ENCODE results near the gene ADARB2. TPM values are rescaled to one million over a fixed set of nuclear protein-coding genes. Genes with fewer than 3 reads are reported as not detected.

The ADARB2 gene
- total RNA-seq, 3 donors from 2014 or later (not counting 1 experiment from before 2014, with no cell fraction given), result 0.27 to 0.78 (median 0.40) TPM

DNA sequence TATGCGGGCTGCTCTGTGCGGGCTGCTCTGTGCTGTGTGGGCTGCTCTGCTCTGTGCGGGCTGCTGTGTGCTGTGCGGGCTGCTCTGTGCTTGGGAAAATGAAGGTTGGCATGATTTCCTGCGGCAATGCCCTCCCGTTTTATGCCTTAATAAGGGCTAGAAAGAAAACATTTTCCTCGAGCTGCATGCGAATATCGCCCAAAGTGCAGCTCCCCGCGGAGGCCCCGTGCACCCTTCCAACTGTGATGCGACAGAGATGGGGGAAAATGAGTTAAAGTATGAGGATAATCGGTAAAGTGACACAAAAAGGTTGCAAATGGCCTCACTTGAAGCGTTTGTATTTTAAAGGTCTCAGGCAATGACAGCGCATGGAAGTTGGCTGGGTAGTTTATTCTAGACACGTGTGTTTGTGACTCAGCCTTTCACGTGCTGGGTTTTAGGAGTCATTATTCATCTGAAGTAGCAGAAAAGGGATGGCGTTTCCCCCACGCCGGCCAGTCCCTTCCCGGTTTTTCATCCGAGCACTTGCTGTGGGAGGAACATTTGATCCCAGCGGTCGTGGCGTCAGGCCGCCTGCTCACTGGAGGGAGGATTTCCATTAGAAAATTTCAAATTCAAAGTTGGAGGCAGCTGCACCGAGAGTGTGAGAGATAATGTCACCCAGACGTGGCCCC lies 220.7 kb downstream of the ADARB2 start:
- no peaks in the 10 kb centered on the region for H3K4me1 Mint-ChIP-seq
- no peak overlapping the region for H3K27ac ChIP-seq (ENCODE audit: low read length)
- no peaks in the 10 kb centered on the region for H3K27me3 ChIP-seq (ENCODE audit: control insufficient read depth, insufficient read depth, low read length)
- TF ChIP-seq, protein P1, sequence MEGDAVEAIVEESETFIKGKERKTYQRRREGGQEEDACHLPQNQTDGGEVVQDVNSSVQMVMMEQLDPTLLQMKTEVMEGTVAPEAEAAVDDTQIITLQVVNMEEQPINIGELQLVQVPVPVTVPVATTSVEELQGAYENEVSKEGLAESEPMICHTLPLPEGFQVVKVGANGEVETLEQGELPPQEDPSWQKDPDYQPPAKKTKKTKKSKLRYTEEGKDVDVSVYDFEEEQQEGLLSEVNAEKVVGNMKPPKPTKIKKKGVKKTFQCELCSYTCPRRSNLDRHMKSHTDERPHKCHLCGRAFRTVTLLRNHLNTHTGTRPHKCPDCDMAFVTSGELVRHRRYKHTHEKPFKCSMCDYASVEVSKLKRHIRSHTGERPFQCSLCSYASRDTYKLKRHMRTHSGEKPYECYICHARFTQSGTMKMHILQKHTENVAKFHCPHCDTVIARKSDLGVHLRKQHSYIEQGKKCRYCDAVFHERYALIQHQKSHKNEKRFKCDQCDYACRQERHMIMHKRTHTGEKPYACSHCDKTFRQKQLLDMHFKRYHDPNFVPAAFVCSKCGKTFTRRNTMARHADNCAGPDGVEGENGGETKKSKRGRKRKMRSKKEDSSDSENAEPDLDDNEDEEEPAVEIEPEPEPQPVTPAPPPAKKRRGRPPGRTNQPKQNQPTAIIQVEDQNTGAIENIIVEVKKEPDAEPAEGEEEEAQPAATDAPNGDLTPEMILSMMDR (IDR thresholded peaks at IDR 0.05), result no peak
- intact Hi-C loops (cut with micrococcal nuclease), result no loop called here
- no peaks in the 10 kb centered on the region for H3K9me3 ChIP-seq (ENCODE audit: control insufficient read depth, insufficient read depth, low read length)
- no peak overlapping the region for H3K4me3 Mint-ChIP-seq
- no peak overlapping the region for H3K27ac Mint-ChIP-seq
- WGBS (ENCODE audit: insufficient coverage), result 83% methylated on average over 29 of the region's 29 CpGs
- H3K36me3 ChIP-seq (ENCODE audit: control insufficient read depth, insufficient read depth, low read length), result no peaks in the 10 kb centered on the region
- H3K36me3 Mint-ChIP-seq, result no peaks in the 10 kb centered on the region
- no peak for ATAC-seq
- no peaks in the 10 kb centered on the region for H3K9me3 Mint-ChIP-seq
- H3K4me3 ChIP-seq (ENCODE audit: low read length), result no peak overlapping the region
- no peaks in the 10 kb centered on the region for H3K4me1 ChIP-seq (ENCODE audit: control insufficient read depth, insufficient read depth, low read length)
- no peak for DNase-seq
- H3K27me3 Mint-ChIP-seq (ENCODE audit: low read depth in 2 of 2), result peaks cover 0 to 4% of the 10 kb centered on the region in 2 donors

DNA sequence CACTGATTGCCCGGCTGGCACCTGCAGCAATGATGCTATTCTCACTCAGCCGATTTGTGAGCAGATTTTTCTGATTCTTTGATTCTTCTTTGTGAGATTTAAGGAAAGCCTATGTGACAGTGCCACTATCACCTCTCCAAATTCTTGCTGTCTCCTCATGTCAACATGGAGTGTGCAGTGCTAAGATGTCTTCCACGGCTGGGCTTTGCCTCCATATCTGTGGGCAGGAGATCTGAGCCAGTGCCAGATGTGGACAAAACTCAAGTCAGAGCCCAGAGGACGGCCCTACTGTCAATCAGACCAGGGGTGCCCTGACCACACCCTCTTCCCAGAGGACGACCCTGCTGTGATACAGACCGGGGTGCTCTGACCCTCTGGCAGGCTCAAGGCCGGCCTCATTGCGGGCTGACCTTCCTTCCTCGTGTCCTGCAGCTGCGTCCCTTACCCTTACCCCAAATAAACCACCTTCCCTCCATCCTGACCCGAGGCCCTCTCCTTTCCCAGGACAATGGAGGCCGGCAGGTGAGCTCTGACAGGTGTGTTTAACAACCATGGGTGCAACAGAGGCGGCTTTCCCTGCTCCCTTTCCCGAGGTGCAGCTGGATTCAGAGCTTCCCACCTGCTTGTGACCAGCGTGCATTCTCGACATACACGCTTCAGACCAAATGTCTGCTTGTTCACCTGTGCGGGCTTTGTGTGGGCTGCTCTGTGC lies 221.4 kb downstream of the ADARB2 start:
- intact Hi-C loops (cut with micrococcal nuclease), result no loop called here
- no peak overlapping the region for H3K27ac ChIP-seq (ENCODE audit: low read length)
- Mint-ChIP-seq H3K4me1 (no peaks in the 10 kb centered on the region), H3K27me3 (ENCODE audit: low read depth in 2 of 2) (peaks cover 0 to 4% of the 10 kb centered on the region in 2 donors), H3K4me3 (no peak overlapping the region), H3K9me3 (peaks cover 0 to 2% of the 10 kb centered on the region in 2 donors), H3K36me3 (no peaks in the 10 kb centered on the region), H3K27ac (no peak overlapping the region)
- H3K36me3 ChIP-seq (ENCODE audit: control insufficient read depth, insufficient read depth, low read length), result no peaks in the 10 kb centered on the region
- no peaks in the 10 kb centered on the region for H3K4me1 ChIP-seq (ENCODE audit: control insufficient read depth, insufficient read depth, low read length)
- no peaks in the 10 kb centered on the region for H3K27me3 ChIP-seq (ENCODE audit: control insufficient read depth, insufficient read depth, low read length)
- no peak overlapping the region for H3K4me3 ChIP-seq (ENCODE audit: low read length)
- ATAC-seq (no peak), DNase-seq (no peak)
- TF ChIP-seq, protein P1 (IDR thresholded peaks at IDR 0.05), result no peak
- H3K9me3 ChIP-seq (ENCODE audit: control insufficient read depth, insufficient read depth, low read length), result no peaks in the 10 kb centered on the region
- WGBS (ENCODE audit: insufficient coverage), result 83% methylated on average over 18 of the region's 18 CpGs

DNA sequence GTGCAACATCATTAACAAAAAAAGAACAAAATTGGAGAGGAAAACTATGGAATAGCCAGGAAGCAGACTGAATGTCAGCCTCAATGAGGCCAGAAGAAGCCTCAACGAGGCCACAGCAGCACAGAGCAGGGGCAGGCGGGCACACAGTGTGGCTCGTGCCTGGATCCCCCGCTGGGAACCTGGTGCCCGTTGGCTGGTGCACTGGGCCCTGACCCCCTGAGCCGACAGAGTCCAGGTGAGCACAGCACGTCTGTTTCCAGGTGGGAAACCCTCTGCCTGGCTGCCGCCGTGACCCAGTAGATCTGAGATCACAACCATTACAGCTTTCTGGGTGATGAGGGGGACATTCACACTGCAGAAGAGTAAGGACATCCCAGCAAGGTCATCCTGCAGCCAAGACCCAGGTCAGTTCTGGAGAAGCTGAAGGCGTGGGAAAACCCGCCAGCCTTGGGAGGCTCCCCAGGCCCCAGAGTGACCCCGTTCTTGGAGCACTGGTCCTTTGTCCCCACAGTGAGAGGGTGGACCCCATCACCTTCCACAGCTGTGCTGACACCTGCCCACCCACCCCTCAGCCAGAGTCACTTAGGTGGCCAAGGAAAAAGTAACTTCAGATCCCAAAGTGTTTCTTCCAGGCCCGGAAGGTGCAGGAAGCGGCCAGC lies 222.1 kb downstream of the ADARB2 start:
- no peak overlapping the region for H3K4me3 Mint-ChIP-seq

More for the DNA sequence above, 222.1 kb downstream of the ADARB2 start:
- no peak for DNase-seq
- intact Hi-C loops (cut with micrococcal nuclease), result no loop called here
- Mint-ChIP-seq H3K27ac (no peak overlapping the region), H3K9me3 (peaks cover 0 to 2% of the 10 kb centered on the region in 2 donors), H3K36me3 (no peaks in the 10 kb centered on the region), H3K4me1 (no peaks in the 10 kb centered on the region), H3K27me3 (ENCODE audit: low read depth in 2 of 2) (peaks cover 0 to 4% of the 10 kb centered on the region in 2 donors)
- Histone ChIP-seq H3K4me3 (ENCODE audit: low read length) (no peak overlapping the region), H3K9me3 (ENCODE audit: control insufficient read depth, insufficient read depth, low read length) (no peaks in the 10 kb centered on the region), H3K27ac (ENCODE audit: low read length) (no peak overlapping the region), H3K27me3 (ENCODE audit: control insufficient read depth, insufficient read depth, low read length) (no peaks in the 10 kb centered on the region), H3K4me1 (ENCODE audit: control insufficient read depth, insufficient read depth, low read length) (no peaks in the 10 kb centered on the region), H3K36me3 (ENCODE audit: control insufficient read depth, insufficient read depth, low read length) (no peaks in the 10 kb centered on the region)
- WGBS (ENCODE audit: insufficient coverage), result 91% methylated on average over 14 of the region's 14 CpGs
- no peak for ATAC-seq
- TF ChIP-seq, protein P1 (IDR thresholded peaks at IDR 0.05), result no peak
